ENCODE measurements around the gene AACS. TPM values are rescaled to one million over a fixed set of nuclear protein-coding genes. Genes with fewer than 3 reads are reported as not detected.

AACS gene
- total RNA-seq, 1 donor from 2014 or later, result 31.3 TPM

DNA sequence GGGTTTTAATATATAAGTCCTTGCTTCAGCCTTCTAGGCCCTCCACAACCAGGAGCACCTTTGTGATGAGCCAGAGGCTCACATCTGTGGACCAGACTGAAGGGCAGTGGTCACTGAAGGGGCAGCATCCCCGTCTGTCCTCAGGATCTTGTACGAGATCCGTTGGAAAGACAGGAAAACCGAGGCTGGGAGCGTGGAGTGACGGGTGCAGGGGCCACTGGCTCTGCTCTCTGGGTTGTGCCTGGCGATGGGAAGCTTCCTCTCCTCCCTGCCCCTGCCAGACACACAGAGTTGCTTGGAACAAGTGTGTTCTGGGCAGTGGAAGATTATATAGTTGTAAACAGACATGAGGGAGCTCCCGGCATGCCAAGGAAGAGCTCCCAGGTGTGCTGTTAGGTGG, 48.0 kb downstream of the AACS start:
- Histone ChIP-seq H3K4me3 (no peak overlapping the region), H3K27me3 (no peaks in the 10 kb centered on the region), H3K36me3 (peaks cover 10% of the 10 kb centered on the region), H3K4me1 (no peaks in the 10 kb centered on the region), H3K9me3 (no peaks in the 10 kb centered on the region), H3K27ac (no peak overlapping the region)
- TF ChIP-seq, protein P1, sequence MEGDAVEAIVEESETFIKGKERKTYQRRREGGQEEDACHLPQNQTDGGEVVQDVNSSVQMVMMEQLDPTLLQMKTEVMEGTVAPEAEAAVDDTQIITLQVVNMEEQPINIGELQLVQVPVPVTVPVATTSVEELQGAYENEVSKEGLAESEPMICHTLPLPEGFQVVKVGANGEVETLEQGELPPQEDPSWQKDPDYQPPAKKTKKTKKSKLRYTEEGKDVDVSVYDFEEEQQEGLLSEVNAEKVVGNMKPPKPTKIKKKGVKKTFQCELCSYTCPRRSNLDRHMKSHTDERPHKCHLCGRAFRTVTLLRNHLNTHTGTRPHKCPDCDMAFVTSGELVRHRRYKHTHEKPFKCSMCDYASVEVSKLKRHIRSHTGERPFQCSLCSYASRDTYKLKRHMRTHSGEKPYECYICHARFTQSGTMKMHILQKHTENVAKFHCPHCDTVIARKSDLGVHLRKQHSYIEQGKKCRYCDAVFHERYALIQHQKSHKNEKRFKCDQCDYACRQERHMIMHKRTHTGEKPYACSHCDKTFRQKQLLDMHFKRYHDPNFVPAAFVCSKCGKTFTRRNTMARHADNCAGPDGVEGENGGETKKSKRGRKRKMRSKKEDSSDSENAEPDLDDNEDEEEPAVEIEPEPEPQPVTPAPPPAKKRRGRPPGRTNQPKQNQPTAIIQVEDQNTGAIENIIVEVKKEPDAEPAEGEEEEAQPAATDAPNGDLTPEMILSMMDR (IDR thresholded peaks at IDR 0.05), result no peak
- ATAC-seq (no peak), DNase-seq (no peak)
- intact Hi-C loops (cut with DNase I), result no loop called here

DNA sequence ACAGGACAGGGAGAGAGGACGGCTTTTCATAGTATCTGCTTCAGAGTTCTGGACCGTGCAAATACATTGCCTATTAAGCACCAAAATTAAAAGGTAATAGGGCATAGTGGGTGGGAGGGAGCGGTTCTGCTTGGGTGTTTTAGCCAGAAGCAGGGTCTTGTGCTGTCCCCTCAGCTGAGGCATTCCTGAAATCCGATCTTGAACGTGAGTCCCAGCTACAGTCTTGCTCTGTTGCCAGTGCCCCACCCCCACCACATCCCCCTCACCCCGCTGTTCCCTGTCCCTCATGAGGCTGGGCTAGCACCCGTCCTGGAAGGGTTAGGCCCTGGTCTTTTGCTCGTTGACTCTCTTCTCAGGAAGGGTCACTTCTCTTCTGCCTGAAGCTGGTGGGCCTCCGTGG, 48.6 kb downstream of the AACS start:
- peaks cover 12% of the 10 kb centered on the region for H3K36me3 ChIP-seq
- no peak for DNase-seq

DNA sequence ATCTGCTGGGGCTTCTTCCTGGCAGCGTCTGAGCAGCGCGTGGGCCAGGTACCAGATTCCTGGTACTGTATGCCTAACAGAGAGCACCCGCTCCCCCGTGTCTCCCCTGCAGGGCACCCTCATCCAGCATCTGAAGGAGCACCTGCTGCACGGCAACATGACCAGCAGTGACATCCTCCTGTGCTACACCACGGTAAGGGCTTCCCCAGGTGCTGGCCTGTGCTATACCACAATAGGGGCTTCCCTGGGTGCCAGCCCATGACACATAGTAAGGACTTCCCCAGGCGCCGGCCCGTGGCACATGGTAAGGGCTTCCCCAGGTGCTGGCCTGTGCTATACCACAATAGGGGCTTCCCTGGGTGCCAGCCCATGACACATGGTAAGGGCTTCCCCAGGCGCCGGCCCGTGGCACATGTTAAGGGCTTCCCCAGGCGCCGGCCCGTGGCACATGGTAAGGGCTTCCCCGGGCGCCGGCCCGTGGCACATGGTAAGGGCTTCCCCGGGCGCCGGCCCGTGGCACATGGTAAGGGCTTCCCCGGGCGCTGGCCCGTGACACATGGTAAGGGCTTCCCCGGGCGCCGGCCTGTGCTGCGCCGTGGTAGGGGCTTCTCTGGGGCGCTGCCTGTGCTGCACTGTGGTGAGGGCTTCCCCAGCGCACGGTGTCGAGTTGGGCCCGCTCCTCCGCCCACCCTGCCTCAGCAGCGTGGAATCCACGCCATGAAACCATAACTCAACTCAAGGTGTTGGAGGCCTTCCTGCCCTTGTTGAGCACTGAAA, 49.3 kb downstream of the AACS start:
- DNase-seq (no peak), ATAC-seq (no peak)
- Histone ChIP-seq H3K27ac (no peak overlapping the region), H3K9me3 (no peaks in the 10 kb centered on the region), H3K4me1 (no peaks in the 10 kb centered on the region), H3K4me3 (no peak overlapping the region), H3K27me3 (no peaks in the 10 kb centered on the region), H3K36me3 (peaks cover 9% of the 10 kb centered on the region)
- intact Hi-C loops (cut with DNase I), result no loop called here
- TF ChIP-seq, protein P1 (IDR thresholded peaks at IDR 0.05), result no peak

More for the DNA sequence above, 48.6 kb downstream of the AACS start:
- Histone ChIP-seq H3K4me1 (no peaks in the 10 kb centered on the region), H3K9me3 (no peaks in the 10 kb centered on the region), H3K27ac (no peak overlapping the region), H3K27me3 (no peaks in the 10 kb centered on the region), H3K4me3 (no peak overlapping the region)
- TF ChIP-seq, protein P1 (IDR thresholded peaks at IDR 0.05), result no peak
- no peak for ATAC-seq
- intact Hi-C loops (cut with DNase I), result no loop called here

DNA sequence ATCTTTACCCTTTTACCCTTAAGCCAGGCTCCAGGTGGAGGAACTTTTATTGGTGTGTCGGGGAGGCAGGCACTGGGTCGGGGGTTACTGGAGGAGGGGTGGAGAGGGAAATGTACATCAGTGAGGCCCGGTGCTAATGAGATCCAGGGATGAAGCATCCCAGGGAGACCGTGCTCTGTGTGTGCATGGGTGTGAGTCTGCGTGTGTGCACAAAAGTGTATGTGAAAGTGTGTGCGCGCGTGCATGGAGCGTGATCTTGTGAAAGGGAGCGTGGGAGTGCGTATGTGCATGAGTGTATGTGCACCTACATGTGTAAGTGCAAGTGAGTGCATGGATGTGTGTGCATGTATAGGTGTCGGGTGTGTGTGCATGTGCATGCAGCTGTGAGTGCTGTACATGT, 55.3 kb downstream of the AACS start:
- intact Hi-C loops (cut with DNase I), result no loop called here
- H3K27me3 ChIP-seq, result no peaks in the 10 kb centered on the region
- peak; percentile 2 for ATAC-seq
- no peak overlapping the region for H3K4me3 ChIP-seq
- no peak for DNase-seq
- TF ChIP-seq, protein P1 (IDR thresholded peaks at IDR 0.05), result no peak
- no peaks in the 10 kb centered on the region for H3K9me3 ChIP-seq
- H3K4me1 ChIP-seq, result no peaks in the 10 kb centered on the region
- H3K27ac ChIP-seq, result no peak overlapping the region
- H3K36me3 ChIP-seq, result peaks cover 5% of the 10 kb centered on the region

DNA sequence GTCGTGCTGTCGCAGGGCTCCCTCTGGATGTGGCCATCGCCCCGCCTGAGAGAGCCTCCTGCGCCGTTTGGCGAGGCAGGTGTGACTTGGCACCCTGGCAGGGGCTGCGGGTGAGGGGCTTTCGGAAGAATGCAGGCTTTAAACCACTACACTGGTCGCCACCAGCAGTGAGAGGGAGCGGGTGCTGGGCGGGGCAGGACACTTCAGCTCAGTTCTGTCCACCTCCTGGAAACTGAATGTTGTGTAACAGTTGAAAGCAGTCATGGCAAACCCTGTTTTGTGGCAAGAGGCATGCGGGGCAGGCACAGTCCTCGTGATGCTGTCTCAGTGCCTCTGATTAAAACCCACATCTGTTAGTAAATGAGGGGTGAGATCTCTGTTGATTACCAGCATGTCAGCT, 55.9 kb downstream of the AACS start:
- peak overlapping the region; percentile 6 for H3K27ac ChIP-seq
- no peaks in the 10 kb centered on the region for H3K27me3 ChIP-seq
- peak; percentile 71 for ATAC-seq
- no peaks in the 10 kb centered on the region for H3K4me1 ChIP-seq
- H3K36me3 ChIP-seq, result peaks cover 5% of the 10 kb centered on the region
- no peak overlapping the region for H3K4me3 ChIP-seq
- DNase-seq, result peak; percentile 78
- TF ChIP-seq, protein P1 (IDR thresholded peaks at IDR 0.05), result no peak
- intact Hi-C loops (cut with DNase I), result no loop called here
- H3K9me3 ChIP-seq, result no peaks in the 10 kb centered on the region
